Endometrial microvascular endothelial cells (primary cell): Measurements from ENCODE around the gene PAX8. TPM values are rescaled to one million over a fixed set of nuclear protein-coding genes. Genes with fewer than 3 reads are reported as not detected.
"Not testable (repeated sequence)": the region's sequence is repeated elsewhere in the genome, so short reads cannot be mapped to it uniquely, and the experiment has no call there.

ENCODE experiments used
- in situ Hi-C: cut with HindIII; loops from 2 replicates; pipeline ENCODE4 v1.10.0; 2017; ENCODE audit warnings: low sequenced_read_pairs, low pct_unique_long_range_greater_than_20kb; ENCODE audit errors: inconsistent ontology term
- total RNA-seq: library from RNA; depleted of rRNA; stranded (reverse); fragments of >200 nt; gene quantifications from one replicate; pipeline ENCODE4 v1.2.3, GENCODE V29; 2015; ENCODE audit errors: inconsistent ontology term

The PAX8 gene
- total RNA-seq, result 0.28 TPM

DNA sequence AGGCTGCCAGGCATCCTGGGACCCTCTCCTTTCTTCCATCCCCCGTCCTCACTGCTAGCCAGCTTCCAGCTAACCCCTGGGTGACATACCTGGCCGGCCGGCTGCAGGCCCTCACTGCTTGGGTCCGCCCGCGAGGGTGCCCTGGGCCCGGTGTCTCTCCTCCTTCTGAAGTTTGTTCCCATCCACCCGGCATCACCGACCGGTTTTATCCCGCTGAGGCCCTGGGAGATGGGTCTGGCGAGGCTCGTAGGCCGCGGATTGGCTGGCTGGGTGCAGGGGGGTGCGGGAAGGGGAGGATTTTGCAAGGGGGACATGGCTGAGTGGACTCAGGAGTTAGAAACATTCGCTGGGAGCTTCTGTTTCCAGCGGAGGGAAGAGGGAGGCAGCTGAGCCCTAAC, at the start of gene PAX8:
TSS of gene PAX8 (minus strand) at position 180 of the 398 bp plus-strand sequence. CDS start 527 bp downstream, outside the sequence.
- in situ Hi-C loops, result no loop called here

DNA sequence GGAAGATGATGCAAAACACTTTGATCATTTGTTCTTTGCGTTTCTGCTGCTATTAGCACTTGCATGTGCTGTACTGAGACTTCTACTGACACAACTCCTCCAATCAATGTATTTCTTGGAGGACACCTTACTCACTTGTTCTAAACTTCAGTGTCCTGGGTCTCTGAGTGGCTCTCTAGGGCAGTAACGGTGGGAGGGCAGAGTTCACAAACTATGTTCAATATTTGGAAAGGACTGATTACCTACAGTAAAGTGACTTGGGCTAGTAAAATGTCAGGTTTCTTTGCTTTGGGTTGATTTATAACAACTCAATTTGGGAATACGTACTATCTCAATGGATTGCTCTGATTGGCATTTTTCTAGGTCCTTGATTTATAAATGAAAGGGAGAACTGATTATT, 49.3 kb upstream of the PAX8 start:
- in situ Hi-C loops, result no loop called here

GRCh38 chr2:113325161-113325731, 46.5 kb upstream of the PAX8 start:
- in situ Hi-C loops, result not testable (repeated sequence)

GRCh38 chr2:113324684-113325160, 46.0 kb upstream of the PAX8 start:
- in situ Hi-C loops, result no loop called here

DNA sequence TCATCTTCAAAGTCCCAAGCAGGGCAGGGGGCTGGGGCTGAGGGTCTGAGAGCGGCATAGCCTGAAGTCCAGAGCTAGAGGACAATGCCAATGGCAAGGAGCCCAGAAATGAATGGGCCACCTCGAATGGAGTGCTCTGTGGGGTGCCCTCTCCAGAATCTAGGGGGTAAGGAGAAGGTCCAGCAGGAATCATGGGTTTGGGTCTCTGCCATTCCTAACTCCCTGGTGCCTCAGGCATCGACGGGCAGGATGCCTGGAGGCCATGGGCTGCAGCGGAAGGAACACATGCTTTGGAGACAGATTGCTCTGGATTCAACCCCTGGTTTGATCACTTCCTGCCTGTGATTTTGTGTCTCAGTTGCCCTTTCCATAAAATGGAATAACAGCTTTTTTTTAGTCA, 44.4 kb upstream of the PAX8 start:
- in situ Hi-C loops, result not testable (repeated sequence)

DNA sequence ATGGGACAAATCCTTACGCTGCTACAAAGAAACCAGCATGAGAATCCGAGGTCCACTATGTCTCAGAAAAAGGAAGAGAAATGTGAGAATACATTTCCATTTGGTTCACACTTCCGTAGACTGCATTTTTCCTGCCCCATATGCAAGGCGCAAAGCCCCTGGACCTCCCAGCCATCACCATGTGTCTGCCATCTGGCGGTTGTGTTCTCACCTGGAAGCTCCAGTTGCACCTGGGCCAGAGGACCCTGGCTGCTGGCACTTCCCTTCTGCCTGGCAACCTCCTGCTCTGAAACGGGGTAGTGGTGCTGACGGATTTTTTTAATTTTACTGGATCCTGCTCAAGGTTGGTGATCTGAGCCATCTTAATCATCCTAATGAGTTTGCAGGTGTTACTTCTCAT, 41.4 kb upstream of the PAX8 start:
- in situ Hi-C loops, result not testable (repeated sequence)

GRCh38 chr2:113318941-113319340, 40.2 kb upstream of the PAX8 start:
- in situ Hi-C loops, result not testable (repeated sequence)

DNA sequence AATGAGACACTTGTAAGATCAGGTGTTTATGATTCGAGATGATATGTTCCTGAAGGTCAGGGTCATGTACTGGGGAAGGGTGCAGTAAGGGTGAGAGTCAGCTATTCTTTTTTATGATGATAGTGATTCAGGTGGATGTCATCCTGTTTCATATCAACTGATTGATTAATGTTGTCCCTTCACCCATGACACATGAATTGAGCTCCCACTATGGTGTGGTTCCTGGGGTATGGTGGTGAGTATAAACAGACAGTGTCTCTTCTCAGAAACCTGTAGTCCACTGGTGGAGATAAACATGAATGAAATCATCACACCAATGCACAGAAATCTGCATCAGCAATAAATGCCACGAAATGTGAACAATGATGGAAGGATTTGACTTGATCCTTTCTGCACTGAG, 37.4 kb upstream of the PAX8 start:
- in situ Hi-C loops, result no loop called here

GRCh38 chr2:113314663-113315062, 35.9 kb upstream of the PAX8 start:
- in situ Hi-C loops, result not testable (repeated sequence)

DNA sequence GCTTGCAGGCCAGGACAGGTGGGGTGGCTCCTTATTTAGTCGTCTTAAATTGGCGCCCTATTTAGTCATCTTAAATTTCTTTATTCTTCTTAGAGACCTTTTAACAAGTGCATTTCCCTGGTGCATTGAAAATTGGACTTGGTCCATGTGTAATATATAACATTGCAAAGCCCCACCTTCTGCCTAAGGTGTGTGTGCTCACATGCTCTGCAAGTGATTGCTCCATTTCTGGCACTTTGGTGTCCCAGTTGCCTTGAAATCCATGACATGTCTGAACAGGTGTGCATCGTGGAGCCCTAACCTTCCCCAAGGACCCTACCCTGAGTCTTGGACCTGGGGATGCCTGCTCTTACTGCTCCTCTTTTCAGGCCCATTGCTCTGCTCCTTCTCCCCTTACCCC, 35.5 kb upstream of the PAX8 start:
- in situ Hi-C loops, result not testable (repeated sequence)

DNA sequence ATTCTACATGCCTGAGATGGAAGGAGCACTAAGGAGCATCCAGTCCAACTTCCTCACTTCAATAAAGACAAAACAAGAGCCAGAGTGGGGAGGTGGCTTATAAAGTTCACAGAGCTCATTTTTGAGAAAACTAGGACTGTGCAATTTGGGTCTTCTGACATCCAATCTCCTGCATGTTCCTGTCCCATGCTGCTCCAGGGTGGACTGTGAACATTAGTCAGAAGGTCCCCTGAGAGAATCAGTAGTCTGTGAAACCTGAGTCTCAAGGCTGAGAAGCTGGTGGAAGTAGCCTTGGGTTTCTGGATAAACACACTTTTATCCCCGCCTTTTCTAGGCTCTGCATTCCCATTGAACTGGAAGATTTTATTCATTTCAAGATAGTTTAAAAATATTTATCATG, 33.1 kb upstream of the PAX8 start:
- in situ Hi-C loops, result not testable (repeated sequence)

- in situ Hi-C loops, result not testable (repeated sequence)
These were observed 32.5 kb upstream of the PAX8 start for GRCh38 chr2:113311191-113311590.

DNA sequence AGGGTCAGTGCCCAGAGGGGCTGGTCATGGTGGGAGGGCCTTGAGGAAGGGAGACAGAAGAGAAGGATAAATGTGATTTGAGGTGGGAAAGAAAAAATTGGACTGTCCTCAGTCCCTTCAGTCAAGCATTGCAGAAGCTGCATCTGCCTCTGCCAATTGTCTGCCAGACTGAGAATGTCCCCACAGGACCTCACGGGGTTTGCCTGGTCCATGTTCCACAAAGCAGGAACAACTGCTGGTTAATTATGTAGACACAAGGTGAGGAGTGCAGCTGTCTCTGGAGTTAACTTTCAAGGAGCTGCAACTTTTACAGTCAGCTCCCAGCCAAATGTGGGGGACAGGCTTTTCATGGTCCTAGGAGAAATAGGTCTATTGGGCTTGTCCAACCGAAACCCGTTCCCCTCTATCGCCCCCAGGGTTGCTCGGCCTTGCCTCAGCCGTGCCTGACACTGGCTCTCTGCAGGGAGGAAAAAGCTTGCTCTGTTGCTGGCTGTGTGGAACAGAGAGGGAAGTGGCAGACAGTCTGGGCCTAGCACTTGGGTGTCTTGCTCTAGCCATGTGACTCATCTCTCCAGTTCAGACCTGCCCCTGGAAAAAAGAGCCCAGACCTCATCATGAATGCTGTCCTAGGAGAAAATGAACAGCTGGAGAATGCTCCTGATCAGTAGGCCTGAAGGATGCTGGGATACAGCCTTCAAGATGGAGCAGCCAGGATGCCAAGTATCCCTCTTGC, 31.1 kb upstream of the PAX8 start:
- in situ Hi-C loops, result no loop called here

GRCh38 chr2:113308784-113309183, 30.1 kb upstream of the PAX8 start:
- in situ Hi-C loops, result not testable (repeated sequence)

- in situ Hi-C loops, result not testable (repeated sequence)
These were observed 27.5 kb upstream of the PAX8 start for GRCh38 chr2:113306207-113306606.

DNA sequence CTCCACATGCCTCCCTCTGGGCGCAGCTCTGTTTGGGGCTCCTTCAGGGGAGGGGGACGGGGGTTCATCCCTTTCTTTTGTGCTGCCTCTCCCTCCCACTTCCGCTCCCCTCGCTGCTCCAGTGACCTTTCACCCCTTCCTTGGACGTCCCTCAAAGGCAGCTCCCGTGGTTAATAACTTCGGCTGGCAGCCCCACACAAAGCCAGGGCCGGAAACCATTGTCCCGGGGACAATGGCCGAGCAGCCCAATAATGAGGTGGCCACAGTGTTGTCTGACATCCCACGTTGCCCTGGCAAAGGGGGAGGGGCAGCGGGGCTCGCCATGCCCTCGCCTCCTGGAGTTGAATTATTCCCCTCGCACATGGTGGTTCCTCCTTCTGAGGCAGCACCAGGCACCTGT, 27.0 kb upstream of the PAX8 start:
- in situ Hi-C loops, result not testable (repeated sequence)

DNA sequence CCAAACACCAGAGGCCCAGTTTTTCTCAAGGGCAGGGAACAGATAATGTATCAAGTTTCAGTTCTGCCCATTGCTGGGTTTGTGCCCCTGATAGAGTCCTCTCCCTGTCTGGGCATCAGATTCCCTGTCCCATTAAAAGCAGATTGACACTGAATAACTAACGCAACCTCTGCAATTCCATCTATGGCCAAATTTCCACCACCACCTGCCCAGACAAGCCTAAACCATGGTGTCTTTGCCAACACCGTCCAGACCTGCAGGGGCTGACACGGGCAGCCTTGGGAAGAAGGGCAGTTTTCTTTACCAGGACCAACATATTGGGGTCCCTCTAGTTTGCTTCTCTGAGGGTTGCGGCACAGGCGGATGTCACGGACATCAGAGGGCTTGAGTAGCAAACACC, 26.4 kb upstream of the PAX8 start:
- in situ Hi-C loops, result no loop called here

GRCh38 chr2:113304702-113305101, 26.0 kb upstream of the PAX8 start:
- in situ Hi-C loops, result no loop called here

DNA sequence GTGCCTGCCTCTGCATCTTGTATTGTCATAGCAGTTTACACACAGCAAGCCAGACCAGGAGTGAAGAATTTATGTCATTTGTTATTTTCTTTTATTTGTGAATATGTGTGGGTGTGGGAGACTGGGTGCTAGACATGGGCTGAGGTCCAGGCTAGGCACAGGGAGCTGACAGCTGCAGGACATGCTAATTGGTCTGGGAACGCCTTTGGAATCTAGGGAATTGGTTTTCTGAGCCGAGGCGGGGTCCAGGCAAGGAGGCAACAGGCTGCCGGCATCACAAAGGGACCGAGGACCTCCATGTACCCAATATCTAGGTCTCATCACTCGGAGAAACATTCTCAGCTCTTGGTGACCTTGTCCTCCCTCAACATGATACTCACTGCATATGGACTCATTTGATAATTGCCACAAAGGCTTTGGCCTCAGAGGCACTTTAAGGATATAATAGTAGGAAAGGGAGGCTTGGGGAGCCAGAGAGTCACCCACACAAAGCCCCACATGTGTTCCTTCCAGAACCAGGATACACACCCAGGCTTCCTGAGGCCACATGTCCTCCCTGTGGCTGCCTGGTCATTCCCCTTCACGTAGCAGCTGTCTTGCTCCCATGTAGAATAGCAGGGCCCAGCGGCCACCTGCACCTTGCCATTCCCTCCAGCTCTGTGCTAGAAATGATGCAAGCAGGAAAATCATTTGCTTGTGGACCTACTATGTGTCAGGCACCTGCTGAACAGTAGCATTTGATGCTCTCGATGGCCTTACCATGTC, 23.7 kb upstream of the PAX8 start:
- in situ Hi-C loops, result not testable (repeated sequence)

- in situ Hi-C loops, result no loop called here
These were observed 21.6 kb upstream of the PAX8 start for GRCh38 chr2:113300281-113300680.
